GM21619 (cell line): Measurements from ENCODE around the gene KCTD10.

Experiments
- ATAC-seq: cut with Tn5 transposase; IDR thresholded peaks from one replicate; pipeline ENCODE4 v1.9.1; 2021; ENCODE audit not compliant: unreplicated experiment

Gene KCTD10

DNA sequence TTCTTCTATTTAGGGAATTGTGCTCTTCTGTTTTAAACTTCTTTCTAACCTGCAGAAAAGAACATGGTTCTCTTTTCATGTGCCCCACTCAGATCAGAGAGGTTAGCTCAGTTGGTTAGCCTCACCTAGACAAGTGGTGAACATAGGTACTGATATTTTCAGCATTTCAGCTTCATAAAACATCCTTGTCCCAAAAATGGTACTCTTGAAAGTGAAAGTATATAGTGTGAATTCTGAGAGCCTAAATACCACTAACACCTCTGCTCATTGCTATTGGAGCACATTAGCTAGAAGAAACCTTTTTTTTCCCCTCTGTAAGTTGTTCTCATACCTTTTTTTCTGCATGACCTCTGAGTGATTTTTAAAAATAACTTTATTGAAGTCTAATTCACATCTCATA is 17.9 kb upstream of the KCTD10 start:
- ATAC-seq: no peak

DNA sequence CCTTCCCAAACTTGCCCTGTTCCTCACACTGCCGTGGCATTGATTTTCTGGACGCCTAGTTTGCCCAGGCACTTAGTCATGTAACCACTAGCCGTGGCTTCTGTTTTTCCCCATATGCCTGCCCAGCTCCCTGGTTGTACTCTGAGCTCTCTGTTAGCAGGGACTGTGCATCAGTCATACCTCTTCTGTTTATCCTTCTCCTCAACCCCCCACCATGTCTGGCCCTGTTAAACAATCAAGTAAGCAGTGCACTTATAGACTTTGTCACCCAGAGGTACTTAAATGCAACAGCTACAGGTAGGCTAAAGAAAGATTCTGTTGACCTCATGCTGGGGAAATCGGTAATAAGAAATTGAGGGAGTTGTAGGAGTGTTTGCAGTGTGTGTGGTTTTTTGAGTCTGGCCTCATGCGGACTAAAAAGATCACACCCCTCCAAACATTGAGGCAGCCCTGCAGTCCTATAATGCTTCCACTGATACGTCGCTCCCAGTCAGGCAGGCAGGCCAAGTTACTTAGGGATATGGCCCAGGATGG is 17.3 kb upstream of the KCTD10 start:
- no peak for ATAC-seq

DNA sequence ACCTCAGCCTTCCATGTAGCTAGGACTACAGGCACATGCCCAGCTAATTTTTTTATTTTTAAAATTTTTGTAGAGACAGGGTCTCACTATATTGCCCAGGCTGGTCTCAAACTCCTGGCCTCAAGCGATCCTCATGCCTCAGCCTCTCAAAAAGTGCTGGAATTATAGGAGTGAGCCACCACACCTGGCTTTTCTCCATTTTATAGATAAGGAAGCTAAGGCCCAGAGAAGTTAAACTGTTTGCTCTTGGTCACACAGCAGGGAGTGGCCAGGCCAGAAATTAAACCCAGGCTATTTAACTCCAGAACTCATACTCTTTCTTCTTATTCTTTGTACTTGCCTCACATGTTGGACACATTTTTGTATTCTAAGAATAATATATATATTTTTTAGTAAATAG is 16.8 kb upstream of the KCTD10 start:
- no peak for ATAC-seq

DNA sequence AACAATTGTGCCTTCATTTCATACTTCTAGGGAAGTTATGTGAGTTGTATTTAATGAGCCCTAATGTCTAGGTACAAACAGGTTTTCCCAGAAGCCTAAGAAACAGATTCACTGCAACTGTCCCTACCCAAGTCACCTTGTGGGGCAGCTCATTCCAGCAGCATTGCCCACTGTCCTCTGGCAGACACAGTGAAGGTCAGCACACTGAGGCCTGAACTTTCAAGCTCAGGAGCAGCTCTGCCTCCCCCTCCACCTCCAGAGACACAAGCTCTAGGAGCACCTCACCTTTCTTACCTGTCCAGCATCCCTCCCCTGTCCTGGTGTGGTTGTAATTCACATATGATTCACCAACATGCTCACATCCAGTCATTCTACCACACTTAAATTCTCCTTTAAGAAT is 16.0 kb upstream of the KCTD10 start:
- no peak for ATAC-seq

DNA sequence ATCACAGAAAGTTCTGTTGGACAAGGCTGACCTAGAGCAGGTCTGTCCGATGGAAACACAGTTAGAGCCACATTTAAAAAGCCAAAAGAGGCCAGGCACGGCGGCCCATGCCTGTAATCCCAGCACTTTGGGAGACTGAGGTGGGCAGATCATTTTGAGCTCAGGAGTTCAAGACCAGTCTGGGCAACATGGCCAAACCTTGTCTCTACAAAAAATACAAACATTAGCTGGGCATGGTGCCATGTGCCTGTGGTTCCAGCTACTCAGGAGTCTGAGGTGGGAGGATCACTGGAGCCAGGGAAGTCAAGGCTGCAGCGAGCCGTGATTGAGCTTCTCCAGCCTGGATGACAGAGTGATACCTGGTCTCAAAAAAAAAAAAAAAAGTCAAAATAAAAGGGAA is 15.3 kb upstream of the KCTD10 start:
- no peak for ATAC-seq

DNA sequence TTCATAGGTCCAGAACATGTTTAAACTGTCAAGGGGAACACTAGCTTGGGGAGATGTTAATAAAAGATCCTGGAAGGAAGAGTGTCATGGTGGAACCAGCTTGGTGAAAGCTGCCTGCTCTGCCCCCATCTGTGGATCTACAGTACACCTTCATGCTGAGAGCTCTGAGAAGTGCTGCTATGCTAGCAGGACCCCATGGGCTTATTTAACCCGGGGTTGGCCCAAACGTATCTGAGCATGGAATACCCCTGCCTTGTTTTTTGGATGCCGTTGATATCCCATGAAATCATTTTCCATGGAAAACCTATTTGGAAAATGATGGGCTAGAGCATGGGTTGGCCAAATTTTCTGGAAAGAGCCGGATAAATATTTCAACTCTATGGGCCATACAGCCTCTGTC is 14.6 kb upstream of the KCTD10 start:
- ATAC-seq: no peak

DNA sequence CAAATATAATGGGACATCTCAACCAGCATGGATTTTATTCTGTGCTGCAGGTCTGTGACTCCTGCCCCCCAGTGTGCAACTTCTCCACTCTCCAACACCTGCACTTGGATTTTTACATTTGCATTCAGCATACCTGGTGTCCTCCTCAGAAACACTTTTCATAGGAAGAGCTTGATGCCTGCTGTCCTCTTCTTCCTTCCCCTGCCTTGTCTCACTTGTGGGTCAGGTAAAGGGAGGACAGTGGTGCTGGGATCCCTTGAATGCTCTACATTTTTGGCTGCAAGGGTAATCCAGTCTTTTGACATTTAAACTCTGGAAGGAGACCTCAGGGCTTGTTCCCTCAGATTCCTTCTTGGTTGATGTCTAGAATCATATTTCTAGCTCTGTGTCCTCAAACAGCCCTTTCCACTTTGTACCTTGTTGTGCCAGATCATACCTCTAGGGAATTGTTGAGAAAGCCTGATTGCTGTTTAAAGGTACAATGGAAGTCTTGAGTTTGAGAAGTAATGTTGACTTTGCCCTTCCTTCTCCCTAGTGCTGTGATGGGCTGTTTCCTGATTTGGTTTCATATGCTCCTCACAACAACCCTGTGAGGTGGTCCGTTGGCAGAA is 13.0 kb upstream of the KCTD10 start:
- no peak for ATAC-seq

DNA sequence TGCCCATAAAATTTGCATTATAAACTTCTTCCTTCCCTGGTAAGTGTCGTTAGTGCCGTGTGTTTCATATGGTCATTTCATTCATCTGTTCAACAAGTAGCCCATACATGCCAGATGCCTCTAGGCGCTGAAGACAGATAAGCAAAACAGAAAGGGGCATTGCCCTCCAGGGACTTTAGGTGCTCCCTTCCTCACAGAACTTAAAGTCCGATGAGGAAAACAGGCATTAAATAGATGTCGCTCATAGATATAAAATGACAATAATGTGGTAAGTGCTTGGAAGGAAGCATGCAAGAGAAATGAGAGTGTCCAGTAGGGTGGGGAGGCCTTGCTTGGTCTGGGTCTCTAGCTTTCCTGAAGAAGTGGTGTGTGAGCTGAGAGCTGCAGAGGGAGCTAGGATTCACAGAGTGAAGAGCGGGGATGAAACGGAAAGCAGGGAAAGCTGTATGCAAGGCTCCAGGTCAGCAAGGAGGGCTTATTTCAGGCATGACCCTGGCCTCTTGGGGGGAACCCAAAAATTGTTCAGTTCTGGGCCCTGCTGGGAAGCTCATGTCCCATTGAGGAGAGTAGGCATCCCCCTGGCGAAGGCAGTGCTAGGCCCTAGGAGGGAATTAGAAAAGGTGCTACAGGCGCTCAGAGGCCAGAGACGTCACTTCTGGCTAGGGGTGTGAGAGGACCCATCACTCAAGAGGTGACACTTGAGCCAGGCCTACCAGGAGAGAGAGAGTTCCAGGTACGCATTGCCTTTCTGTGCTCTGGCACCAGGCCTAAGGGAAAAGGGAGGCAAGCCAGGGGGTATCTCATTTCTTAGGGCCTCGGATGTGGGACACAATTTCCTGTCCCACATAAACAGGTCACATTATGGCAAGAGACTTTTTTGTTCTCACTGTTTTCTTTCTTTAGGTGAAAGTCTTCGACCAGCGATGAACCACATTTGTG is 12.2 kb upstream of the KCTD10 start:
- ATAC-seq: no peak

DNA sequence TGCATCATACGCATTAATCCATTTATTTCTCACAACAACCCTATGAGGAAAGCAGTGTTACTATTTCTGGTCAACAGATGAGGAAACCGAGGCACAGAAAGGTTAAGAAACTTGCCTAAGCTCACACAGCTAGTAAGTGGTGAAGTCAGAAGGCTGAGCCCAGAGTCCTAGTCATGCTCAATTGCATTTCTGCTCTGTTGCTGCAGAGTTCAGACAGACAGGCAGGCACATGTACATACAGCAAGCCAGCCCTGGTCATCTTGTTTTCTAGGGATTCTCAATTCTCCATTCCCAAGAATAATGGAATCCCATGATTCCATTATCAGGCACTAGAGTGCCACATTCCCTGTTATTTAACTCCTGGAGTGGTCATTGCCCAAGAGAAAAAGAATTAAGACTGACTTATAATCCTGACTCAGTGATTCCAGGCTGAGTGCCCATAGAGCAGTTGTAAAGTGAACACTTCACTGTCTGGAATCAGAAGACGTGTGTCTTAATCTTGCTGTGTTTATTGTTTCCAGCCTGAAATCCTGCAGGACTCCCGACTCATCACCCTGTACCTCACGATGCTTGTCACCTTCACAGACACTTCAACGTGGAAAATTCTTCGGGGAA is 11.1 kb upstream of the KCTD10 start:
- no peak for ATAC-seq

DNA sequence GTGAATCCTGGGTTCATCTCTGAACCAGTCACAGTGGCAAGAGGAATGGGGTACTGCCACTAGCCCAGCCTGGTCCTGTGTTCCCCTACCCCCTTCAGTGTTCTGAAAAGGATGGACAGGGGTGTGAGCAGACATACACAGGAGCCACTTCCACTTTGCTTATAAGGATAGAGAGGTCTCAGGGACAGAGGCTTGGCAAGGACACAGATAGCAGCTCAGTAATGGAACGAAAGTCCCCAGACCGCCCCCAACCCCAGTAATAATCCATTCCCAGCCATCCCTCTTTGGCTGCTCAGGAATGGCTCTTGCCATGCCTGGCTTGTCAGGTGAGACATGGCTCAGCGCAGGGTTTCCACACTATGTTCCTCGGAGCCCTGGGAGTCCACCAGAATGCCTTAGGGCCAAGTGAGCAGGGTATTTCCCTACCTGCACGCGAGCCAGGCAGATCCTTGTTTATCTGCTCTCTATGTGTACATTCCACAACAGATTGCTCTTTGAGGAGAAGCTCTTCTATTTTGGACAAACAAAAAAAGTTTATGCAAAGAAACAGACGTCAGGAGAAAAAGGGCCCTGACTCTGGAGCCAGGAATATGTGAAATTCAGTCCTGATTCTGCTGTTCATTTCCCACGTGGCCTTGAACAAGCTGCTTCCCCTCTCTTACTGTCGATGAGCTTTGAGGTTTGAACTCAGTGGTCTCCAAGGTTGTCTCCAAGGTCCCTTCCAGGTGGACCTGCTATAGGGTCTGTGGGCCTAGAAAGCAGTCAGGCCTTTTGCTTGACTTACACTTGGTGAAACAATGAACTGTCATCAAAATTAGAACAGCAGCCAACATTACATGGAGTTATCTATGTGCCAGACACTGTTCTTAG is 10.3 kb upstream of the KCTD10 start:
- no peak for ATAC-seq

DNA sequence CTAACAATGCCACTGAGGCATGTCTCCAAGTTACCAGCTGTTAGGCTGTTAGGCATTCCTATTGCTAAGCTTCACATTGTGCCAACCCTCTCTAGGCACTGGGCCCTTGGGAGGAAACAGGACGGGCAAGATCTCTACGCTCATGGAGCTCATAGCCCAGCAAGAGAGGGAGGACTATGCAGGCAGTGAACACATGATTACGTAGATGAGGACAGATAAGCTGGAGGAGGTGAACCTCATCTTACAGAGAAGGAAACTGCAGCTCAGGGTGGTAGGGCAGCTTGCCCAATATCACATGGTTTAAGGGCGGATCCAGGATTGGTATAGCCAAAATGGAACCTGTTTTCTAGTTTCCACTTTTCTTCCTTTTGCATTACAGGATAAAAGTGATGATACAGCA is 8.1 kb upstream of the KCTD10 start:
- ATAC-seq: no peak

DNA sequence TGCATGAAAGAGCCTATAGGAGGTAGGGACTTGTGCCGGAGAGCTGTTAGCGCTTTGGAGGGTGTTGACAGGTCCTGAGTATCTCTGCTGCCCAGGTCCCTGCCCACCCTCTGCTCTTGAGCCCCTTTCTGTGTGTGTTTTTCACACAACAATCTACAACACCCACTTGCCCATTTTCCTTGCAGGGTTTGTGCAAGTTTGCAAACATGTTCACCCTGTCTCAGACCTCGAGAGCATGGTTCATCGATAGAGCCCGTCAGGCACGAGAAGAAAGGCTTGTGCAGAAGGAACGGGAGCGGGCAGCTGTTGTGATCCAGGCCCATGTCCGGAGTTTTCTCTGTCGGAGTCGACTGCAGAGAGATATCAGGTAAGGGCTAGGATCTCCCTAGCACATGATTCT is 6.2 kb upstream of the KCTD10 start:
- no peak for ATAC-seq

DNA sequence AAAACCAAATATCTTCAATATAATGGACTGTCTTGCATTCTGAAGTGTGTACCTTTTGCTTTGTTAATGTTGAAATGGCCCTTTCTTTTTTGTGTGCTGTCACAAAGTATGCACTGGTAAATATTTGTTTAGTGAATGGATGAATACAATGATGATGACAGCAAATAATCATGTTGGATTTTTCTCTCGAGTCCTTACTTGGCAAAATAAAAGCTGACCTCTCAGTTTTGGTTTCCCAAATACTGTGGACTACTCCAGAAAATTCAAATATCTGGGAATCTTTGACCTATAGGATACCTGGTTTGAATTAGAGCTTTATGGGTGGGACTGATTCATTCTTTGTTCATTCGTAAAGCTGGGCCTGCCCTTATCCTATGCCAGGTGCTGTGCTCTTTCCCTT is 5.8 kb upstream of the KCTD10 start:
- ATAC-seq: no peak

DNA sequence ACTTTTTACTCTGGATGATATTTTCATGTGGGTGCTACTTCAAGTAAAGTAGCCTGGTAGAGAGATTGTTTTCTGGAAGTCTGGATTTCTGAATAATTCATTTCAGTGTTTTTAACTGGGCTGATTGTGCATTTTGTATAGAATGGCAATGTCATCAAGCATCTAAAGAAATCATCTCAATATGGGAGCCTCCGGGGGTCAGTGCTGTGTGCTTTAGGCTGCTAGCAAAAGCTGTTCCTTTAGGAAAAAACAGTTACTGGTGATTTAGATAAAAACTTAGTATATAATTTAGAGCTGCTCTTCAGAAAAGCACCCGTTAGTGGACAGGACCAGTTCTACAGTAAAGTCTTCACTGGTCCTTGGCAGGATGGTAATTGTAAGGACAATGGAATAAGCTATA is 5.4 kb upstream of the KCTD10 start:
- ATAC-seq: no peak

DNA sequence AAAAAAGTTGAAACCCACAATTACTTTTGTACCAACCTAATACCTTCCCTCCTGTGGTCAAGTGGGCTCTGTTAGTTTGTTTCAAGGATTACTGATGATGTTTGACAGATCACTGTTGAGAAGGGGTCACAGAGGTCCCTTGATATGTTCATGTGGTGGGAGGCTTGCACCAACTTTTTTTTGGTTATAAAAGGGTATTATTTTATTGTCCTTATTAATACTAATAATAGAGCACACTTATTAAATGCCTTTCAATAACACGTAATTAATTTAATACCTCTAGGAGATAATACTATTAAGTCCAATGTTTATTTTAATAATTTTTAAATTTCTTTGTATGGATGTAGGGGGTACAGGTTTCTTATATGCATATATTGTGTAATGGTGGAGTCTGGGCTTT is 4.8 kb upstream of the KCTD10 start:
- no peak for ATAC-seq

DNA sequence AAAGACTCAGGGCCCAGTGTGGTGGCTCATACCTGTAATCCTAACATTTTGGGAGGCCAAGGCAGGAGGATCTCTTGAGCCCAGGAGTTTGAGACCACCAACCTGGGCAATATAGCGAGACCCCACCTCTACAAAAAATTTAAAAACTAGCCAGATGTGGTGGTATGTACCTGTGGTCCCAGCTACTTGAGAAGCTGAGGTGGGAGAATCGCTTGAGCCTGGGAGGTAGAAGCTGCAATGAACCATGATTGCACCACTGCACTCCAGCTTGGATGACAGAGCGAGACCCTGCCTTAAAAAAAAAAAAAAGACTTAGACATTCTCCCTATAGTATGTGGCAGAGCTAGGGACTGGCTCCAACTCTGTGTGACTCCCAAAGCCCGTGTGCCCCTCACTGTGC is 3.3 kb upstream of the KCTD10 start:
- ATAC-seq: no peak

DNA sequence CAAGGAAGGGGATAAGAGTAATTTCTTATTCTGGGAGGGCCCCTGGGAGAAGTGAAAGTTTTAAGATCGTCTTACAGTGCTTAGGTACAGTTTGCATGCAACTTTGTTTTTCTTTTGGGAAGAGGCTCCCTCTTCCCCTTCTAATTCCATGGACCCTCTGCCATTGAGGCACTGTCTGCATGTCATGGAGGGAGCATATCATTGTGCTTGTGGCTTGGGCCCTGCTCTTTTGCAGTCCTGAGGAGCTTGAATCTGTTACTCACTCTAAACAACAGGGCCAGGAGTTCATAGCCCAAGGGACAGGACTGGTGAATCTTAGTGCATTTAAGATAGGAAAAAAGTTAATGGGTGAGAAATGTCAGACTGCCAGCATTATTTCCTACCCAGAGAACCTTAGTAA is 2.7 kb upstream of the KCTD10 start:
- no peak for ATAC-seq

DNA sequence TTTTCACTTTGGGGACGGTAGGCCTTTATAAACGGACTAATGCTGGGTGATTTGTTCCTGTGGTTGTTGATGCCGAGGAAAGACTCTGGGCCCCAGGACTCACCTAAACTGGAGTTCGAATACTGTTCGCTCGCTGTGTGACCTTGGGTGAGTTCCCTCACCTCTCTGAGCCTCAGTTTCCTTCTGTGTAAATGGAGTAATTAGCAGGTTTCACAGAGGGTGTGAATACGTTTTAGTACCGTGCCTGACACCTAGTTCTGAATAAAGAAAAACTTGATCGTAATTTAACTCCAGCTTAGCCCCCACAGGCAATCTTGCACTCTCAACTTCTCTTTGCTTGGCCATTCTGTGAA is 839 bp upstream of the KCTD10 start:
- ATAC-seq: no peak

DNA sequence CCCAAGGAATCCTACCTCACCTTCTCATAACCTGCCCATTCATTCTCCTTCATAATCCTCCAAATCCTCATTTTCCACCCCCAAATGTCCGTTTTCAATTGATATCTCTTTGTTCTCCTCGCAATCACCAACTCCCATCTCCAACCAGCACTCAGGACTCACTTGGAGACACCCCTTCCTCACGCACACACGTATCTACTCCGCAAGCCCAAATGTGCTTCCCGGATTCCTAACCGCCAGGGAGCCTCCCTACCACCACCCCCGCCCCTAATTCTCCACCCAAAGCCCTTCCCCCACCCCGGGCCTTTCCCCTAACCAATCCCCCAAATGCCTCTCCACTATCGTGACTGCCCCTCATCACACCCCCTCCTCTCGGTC is 304 bp downstream of the KCTD10 start:
- peak; percentile 5 for ATAC-seq

DNA sequence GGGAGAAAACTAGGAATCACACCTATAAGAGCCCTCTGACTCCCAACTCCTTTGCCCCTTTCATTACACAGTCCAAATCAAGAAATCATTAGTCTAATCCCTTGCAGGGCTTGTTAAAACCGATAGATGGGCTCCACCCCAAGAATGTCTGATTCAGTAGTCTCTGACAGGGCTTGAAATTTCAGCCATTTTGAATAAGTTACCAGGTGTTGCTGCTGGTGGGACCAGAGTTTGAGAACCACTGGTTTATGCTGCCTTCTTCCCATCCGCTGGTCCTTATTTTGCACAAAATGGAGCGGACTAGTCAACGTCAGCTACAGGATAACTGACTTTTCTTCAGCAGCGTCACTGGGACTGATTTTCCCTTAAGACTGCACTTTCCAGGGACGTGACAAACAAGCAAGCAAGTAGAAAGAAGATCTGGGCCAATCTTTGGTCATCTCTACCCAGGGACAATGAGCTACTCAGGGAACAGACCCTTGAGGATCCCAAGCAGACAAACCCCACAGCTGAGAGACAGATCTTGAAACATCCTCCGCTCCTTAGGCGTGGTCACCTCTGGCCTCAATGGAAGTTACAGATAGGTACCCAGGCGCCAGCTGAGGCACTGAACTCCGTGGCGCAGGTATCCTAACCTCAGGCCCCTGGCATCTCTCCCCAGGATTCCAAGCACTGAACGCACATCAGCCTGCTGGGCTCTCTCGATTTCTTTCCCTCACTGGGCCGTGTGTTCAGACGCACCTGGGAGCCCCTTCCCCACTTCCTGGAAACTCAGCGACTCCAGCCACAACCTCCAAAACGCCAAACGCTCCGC is 900 bp downstream of the KCTD10 start:
- no peak for ATAC-seq
